Hindlimb muscle (tissue), 1 donor: ENCODE measurements around the gene FGD4. TPM values are rescaled to one million over a fixed set of nuclear protein-coding genes. Genes with fewer than 3 reads are reported as not detected.
A peak's percentile ranks its signal among the peaks of the same experiment; 100 is the strongest.

Experiments
- DNase-seq: peaks from one replicate; pipeline ENCODE4 v3.0.0-alpha.2; 2013
- polyA plus RNA-seq: library from polyadenylated mRNA; unstranded; fragments of 120-200 nt; gene quantifications from one replicate; pipeline ENCODE4 v1.2.1, GENCODE V29; 2013; ENCODE audit not compliant: insufficient read length

The FGD4 gene
- polyA plus RNA-seq = 21.0 TPM

DNA sequence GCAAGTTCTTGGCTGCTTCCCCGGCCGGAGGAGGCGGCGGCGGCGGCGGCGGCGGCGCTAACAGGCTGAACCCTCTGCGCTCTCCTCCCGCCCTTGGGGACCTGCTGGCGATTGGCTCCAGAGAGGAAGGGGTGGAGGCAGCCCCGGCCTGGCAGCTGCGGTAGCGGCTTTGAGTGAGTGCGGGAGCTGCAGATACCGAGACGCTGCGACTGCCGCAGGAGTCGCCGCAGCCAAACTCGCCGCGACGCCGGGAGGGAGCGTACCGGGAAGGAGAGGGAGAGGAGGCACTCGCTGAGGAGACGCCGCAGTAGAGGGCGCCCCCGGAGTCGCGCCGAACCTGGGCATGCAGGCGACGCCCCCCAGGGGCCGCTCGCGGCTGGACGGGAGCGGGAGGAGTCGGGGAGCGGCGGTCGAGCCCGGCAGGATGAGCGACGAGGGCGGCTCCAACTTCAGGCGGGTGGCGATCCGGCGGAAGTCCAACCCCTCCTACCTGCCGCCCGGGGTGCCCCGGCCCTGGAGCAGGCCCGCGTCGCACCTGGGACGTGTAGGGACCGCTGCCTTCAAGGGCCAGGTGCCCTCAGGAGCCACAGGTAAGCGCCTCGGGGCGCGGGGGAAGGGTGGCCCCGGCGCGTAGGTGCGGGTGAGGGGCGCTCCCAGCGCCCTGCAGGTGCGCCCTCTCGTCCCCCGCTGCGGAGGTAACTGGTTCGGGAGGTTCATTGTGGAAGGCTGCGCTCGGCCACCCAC lies at the start of gene FGD4:
FGD4 (plus strand) TSS at position 189 of the 744 bp plus-strand sequence.
- peak; percentile 43 for DNase-seq

- no peak for DNase-seq
These were observed 45.8 kb upstream of the FGD4 start for GRCh38 chr12:32353540-32353939.

- DNase-seq = no peak
These were observed 41.6 kb upstream of the FGD4 start for GRCh38 chr12:32357601-32358249.

DNA sequence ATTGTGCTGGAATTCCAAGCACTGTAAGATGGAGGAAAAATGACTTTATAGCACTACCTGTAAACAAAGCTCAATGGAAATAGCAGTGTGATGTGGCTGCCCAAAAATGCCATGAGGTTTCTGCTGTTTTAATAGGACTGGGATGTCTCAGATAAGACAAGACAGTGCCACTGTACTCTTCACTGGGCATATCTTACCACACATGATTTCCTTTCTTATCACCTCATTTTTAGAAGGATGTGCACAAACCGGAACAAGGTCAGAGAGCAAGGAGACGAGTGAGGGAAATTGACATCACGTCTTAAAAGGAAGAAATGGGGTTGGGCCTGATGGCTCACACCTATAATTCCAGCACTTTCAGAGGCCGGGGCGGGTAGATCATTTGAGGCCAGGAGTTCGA lies 38.4 kb upstream of the FGD4 start:
- no peak for DNase-seq

GRCh38 chr12:32362892-32363291 lies 36.5 kb upstream of the FGD4 start:
- DNase-seq = no peak

GRCh38 chr12:32365473-32366064 lies 33.8 kb upstream of the FGD4 start:
- DNase-seq = peak; percentile 33

- no peak for DNase-seq
These were observed 32.6 kb upstream of the FGD4 start for GRCh38 chr12:32366714-32367113.

DNA sequence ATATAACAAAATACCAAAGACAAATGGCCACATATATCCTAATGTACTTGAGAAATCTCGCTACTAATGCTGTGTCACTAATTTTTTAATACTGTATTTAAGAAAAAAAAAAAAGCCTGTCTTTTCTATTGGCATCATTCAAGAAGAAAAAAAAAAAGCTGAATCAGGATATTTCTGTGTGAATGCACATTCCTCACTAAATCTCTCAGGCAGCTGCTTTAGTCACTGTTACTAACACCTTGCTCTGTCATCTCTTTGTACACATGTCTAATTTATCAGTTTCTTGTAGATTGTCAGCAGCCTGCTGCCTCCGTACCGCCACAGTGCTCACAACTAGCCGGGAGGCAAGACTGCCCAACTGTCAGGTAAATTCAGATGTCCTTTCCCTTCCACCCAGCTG lies 32.0 kb upstream of the FGD4 start:
- DNase-seq = no peak

- no peak for DNase-seq
These were observed 30.2 kb upstream of the FGD4 start for GRCh38 chr12:32369202-32369601.

DNA sequence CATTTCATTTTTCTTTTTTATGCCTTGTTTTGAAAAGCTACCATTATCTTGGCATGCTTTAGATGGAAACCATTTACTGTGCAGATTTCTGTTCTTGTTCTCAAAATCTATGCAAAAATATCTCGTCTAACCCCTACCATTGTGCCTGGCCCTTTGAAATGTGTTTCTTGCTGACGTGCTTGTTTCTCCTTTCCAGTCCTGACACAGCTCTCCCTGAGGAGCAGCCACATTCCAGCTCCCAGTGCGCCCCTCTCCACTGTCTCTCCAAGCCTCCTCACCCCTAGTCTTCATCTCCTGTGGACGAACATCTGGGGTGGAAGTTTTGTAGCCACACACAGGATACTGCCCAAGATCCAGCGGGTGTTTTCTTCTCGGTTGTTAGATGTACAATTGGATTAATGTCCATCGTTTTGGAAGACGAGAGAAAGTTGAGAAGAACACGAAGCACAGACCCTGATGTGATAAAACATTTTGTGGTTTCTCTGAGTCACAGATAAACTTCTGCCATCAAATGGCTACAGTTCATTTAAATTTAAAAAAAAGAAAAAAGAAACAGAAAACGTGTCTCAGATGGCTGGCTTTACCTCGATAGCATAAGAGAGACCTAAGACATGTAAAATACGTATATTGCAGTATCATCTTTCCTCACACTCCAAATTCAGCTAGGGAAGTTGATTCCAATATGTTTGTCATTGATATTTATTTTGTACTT lies 21.9 kb upstream of the FGD4 start:
- no peak for DNase-seq

- no peak for DNase-seq
These were observed 20.1 kb upstream of the FGD4 start for GRCh38 chr12:32379213-32379612.

- no peak for DNase-seq
These were observed 19.7 kb upstream of the FGD4 start for GRCh38 chr12:32379667-32380066.

DNA sequence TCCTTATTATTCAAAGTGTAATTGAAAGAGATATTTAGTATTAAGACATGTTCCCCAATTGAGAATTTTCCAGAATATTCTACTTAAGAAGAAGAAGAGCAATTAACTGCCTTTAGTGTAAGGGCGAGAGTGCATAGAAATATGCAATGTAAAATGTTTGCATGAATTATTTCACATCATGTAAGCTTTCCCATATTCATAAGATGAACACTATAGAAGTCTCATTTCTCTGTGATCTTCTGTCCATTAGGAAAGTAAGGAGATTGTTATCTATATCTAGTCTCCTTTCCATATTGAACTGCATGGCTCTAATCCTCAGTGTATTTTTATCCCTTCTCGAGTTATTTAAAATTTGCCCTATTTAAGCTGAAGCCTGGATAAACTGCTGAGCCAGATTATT lies 17.1 kb upstream of the FGD4 start:
- DNase-seq = no peak

- peak; percentile 24 for DNase-seq
These were observed 8.7 kb upstream of the FGD4 start for GRCh38 chr12:32390572-32391219.

DNA sequence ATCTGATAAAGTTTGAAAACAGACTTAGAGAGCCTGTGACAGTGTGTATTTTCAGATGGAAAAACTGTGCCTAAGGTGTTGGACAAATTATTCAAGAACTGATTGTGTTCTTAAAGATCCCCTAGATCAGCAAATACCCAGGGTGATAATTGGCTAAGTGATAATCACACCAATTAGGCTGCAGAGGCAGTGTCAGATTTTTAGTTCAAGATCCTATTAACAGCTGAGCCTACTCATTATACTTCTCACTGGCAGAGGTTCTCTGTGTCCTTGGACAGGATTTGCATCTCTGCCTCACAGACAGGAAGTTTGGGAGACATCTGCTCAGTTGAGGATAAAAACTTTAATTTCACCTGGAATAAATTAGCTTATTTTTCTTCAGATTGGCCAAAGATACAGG lies 4.3 kb upstream of the FGD4 start:
- no peak for DNase-seq

DNA sequence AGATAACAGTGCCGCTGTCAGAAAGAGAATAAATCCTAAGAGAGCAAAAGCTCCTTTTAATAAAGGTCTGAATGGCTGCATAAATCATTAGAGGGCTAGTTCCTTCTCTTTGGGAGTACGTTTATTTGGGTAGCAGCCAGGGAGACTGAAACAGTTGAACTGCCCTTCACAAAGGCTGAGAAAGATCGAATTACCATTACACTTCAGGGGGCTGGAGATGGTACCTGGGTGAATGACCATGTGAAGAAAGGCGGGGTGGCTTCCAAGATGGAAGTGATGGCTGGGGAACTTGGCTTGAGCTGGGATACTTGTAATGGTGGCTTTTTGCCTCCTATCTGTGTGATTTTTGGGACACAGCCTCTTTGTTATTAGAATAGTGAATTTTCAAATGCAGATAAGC lies 1.7 kb upstream of the FGD4 start:
- DNase-seq = no peak

DNA sequence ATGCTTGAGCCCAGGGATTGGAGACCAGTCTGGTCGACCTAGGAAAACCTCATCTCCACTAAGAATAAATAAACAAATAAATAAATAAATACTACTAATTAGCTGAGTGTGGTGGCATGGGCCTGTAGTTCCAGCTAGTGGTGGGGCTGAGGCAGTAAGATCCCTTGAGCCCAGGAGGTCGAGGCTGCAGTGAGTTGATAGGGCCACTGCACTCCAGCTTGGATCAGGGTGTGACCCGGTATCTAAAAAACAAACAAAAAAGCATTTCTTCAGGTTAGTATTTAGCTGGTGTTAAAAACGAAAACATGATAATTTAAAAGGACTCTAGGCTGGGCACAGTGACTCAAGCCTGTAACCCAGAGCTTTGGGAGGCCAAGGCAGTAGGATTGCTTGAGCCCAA lies 1.2 kb upstream of the FGD4 start:
- DNase-seq = no peak

GRCh38 chr12:32398816-32399369 lies 465 bp upstream of the FGD4 start:
- DNase-seq = no peak

DNA sequence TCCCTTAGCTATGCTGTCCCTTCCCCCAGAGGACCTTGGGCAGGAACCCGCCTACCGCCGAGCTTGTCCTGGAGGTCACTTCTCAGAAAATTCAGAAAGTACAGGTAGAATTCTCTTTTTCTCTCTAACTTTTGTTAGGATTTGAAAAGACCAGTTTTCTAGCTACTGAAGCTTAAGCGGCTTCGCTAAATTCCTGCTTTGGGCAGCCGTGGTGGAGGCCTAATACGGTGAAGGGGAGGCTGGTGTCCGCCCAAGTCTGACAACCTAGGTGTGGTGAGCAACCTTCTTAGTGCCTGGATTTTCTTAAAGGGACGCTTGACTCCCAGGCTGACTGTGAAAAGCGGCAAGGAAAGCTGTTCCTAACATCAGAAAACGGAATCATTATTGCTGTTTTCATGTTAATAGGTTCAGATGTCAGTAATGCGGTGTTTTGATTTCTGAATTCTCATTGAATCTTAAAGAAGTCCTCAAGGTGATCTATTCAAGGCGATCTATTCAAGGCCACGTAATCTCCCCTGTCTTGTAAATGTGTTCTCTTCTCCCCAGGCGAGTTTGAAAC lies 835 bp downstream of the FGD4 start:
- no peak for DNase-seq

DNA sequence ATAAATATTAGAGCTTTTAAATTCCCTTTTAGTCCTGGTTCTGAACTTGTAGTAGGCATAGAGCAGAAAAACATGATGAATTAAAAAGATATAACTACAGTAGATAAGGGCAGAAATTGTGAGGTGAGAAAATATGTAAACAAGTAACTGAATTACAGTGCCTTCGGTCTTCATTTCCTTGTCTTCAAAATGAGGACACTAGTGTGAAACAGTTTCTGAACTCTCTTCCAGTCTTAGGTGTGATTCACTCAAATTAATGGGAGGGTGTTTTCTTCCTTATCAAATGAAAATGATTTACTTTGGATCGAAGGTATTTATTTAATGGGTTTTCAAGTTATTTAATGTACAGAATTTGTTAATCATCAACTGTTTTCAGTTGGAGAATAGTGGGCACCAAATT lies 1.5 kb downstream of the FGD4 start:
- DNase-seq = no peak

GRCh38 chr12:32402170-32402569 lies 2.8 kb downstream of the FGD4 start:
- DNase-seq = no peak

DNA sequence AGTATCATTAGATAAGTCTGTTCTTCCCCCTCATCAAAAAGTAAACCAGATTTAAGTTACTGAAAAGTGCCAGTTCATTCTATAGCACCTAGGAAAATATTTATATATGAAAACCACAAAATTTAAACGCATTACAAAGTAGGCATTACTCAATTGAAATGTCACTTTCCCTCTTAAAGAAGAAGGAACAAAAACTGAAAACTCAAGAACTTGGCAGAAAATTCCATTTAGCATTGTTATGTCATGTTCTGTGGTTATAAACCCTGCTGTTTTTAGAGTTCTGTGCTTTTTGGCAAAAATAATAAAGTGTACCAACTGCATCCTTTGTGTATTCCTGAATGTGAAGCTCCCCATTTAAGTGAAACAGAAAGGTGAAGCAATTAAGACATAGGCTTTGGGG lies 3.6 kb downstream of the FGD4 start:
- DNase-seq = no peak
